Activated T-cell treated with anti-CD3 and anti-CD28 coated beads for 48 hours (primary cell): ENCODE data around the gene RBFOX2.

Experiments
- DNase-seq: peaks from one replicate; pipeline ENCODE4 v3.0.0-alpha.2; 2020; ENCODE audit warnings: low read depth

Gene RBFOX2

DNA sequence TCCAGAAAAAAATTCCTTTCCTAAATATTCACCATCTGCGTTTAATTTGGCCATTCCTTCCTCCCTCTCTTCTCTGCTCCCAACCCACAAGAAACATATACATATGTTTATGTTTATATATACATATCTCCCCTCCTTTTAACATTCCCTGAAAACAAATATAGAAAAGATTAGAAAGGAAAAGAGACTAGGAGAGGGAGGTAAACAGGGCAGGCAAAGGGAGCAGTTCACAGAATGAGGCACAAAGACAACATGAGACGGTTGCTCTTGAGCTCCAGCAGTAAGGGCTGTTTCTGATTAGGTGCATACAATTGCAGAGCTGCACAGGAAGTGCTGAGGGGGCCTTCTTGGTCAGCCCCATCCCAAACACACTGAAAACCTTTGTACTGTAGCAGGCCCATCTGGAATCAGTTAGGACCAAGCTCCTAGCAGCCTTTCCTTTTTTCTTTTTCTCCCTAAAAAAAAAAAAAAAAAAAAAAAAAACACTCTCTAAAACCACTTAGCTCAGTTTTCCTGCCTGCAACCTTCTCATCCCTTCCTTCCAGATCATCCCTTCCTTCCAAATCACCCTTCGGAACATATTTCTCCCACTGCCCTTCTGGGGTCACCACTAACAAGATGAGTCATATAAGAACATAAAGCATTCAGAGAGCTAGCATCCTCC is 57.0 kb downstream of the RBFOX2 start:
- no peak for DNase-seq

DNA sequence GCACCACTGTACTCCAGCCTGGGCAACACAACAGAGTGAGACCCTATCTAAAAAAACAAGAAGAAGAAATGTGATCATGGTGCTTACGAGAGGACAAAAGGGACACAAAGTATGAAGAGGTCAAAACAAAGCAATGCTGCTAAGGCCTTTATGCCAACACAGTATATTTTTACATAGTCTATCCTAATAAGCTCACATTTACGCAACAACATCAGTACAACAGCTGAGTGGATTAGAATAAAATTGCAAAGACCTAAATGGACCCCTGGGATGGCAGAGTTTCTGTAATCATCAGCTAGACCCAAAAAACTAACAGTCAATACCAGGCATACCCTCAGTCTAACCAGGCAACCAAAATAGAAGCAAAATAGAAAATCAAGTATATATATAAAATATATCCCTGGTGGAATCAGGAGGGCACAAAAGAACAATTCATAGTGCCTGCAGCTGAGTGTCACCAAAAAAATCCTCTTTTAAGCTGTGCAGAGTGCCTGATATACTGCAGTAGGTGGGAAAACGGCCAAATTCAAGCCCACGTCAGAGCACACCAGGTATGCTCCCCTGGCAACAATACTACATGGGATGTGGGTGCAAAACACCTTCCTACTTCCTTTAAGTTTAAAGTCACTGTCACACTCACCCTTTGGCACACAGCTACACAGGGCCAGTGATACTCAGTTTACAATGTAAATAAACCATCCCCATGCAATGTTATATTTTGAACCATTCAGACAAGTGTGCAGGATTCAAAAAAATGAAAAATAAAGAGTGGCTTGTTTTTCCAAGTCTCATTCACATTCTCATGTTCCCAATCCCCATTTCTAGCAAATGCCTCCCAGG is 57.8 kb downstream of the RBFOX2 start:
- no peak for DNase-seq

DNA sequence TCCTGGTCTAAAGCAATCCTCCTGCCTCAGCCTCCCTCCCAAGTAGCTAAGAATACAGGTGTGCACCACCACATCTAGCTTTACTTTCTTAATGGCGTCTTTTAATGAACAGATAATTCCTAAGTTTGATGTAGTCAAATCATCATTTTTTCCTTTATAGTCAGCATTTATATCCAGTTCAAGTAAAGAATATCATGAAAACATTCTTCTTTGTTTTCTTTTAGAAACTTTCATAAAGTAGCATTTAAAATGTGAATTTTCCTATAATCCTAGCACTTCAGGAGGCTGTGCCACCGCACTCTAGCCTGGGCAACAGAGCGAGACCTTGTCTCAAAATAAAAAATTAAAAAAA is 61.6 kb downstream of the RBFOX2 start:
- no peak for DNase-seq

DNA sequence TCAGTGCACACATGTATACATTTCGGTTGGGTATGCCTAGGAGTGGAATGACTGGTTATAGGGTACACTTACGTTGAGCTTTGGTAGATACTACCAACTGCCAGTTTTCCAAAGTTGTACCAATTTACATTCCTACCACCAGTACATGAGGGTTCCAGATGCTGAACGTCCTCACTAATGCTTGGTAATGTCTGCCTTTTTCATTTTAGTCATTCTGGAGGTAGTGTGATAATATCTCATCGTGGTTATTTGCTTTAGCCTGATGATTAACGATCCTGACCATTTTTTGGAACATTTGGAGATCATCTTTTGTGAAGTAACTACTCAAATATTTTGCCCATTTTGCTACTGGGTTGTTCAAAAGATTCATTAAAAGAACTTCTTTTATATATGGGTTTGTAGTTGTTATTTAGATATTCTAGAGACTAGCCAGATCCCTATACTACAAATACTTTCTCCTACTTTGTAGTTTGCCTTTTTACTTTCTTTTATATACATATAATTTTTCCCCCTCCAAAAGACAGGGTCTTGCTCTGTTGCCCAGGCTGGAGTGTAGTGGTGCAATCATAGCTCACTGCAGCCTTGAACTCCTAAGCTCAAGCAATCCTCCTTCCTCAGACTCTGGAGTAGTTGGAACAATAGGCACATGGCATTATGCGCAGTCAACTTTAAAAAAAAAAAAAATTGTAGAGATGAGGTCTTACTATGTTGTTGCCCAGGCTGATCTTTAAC is 62.1 kb downstream of the RBFOX2 start:
- no peak for DNase-seq

DNA sequence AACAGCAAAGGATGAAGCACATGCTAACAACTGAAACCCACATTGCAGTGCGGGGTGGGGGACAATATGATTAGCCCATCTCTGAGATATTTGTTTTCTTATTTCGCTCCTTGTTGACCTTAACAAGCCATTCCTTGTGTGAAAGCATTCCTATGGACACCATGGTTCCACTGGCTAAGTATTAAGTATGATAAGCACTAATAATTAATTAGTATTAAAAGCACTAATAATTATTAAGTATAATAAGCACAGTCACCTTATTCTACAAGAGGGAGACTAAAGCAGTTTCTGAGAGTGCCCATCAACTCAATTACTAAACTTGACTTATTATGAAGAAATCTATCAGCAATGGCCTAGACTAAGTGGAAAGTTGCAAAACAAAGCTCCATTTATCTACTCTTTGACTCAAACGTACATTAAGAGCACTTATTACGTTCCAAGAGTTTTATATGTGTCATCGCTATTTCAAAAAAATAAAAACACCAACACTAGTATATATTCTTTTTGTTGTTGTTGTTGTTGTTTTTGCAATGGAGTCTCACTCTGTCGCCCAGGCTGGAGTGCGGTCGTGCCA is 65.3 kb downstream of the RBFOX2 start:
- no peak for DNase-seq

DNA sequence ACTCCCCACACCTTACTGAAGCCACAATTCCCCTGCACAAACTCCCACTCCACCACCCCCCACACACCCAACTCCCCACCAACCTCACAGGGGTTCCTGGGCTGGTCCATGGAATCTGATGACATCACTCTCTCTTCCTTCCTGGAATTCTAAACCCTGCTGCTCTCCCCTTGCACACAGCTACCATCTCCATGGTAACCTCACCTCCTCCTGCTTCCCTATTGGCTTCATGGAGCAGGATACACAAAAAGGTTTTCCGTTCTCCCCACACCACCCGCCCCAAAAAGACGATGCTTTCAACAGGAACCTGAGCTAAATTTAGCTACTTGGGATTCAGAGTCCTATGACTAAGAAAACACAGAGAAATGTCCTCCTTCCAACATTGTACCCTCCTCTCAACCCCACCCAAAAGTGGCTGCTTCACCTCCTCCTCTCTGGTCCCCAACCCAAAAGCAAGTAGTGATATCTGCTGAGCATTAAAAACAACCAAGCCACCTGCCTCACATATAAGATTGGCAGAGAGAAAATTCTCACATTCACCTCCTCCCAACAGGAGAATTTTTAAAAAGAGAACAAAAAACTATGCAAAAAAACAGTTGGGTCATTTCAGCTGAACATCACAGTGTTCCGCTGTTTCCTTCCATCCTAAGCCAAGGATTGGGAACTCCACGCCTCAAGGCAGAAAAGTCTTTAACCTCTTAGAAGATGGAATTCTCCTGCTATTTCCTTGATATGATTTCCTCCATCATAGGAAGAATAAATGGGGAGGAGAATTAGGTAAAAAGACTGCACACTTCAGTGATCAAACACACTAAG is 66.9 kb downstream of the RBFOX2 start:
- DNase-seq: no peak

DNA sequence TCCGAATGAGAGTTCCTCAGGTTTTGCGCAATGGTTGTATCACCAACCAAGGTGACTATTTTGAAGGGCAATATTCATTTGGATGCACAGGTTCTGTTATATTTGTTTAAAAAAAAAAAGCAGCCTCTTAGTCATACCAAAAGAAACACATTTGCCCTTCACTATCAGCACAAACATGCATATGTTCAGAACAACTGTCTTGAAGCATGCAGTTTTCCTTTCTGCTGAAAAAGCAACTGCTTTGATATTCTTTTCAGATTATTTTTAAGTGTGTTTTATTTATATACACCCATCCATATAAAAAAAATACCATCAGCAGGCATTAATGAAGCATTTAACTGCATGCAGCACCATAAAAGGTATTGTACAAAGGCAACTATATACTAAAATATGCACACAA is 67.8 kb downstream of the RBFOX2 start:
- DNase-seq: no peak

DNA sequence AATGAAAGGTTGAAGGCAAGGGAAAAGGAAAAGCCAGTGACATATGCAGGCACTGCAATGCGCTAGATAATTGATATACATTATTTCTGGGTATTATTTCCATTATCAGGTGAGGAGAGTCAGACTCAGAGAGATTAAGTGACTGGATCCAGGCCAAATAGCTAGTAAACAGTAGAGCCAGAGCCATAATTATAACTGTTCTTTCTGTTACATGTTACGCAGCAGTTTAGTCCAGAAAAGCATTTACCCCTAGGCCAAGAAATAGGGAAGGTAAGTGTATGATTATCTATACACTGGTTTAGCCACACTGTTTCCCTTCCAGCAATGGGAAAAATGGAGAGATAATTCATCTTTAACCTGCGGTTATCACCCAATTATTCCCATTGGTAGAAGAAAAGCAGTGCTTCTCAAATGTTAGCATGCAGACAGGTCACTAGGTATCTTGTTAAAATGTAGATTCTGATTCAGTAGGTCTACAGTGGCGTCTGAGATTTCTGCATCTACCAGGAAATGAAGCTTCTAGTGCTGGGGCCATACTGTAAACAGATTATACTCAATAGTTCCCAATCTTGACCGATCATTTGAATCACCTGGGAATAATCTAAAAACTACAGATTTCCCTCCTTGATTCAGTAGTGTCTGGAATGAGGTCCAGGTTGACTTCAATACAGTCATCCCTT is 69.4 kb downstream of the RBFOX2 start:
- DNase-seq: no peak

DNA sequence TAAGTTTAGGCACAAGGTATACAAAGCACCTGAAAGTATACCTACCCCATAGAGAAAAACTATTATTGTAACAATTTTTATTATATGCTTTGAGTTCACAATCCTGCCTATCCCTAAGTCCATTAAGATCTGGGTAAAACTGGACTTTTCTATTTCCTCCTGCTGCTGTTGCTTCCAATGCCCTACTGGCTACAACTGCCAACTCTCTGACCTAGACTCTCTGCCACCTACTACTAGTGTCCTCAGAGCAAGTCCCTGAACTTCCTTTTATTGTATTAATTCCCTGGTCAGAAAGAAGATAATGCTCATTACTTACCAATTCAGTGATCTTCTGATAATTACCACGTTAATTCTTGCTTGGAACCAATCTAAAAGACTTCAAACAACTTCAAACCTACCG is 70.3 kb downstream of the RBFOX2 start:
- no peak for DNase-seq

DNA sequence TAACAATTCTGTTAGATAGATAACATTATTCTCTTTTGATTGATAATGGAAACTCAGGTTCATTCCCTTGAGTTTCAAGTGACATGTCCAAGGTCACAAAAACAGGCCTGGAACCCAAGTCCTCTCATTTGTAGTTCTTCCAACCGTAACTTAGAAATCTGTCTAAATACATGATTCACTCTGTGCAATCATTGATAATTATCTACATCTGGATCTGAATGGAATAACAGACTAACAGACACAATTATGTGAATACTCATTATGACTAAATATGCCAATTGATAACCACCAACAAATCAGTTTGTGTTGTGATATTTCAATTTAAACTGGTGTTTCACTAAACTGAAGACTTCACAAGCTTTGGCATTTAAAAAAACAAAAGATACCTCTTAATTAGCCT is 71.0 kb downstream of the RBFOX2 start:
- DNase-seq: no peak

DNA sequence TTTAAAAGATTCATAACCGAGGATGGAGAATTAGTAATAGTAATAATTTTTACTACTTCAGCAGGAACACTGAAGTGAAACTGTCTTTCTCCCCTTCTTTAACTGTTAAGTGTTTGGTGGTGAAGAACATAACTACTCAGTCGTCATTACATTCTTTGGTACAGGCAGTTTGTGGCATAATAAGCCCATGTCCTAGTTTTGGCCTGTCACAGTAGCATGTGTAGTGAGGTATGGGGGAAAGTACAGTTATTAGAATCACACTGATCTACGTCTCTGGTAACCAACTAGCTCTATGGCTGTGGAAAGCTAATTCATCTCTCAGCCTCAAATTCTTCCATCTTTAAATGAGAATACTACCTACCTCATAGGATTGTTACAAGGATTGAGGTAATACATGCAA is 71.8 kb downstream of the RBFOX2 start:
- DNase-seq: no peak

DNA sequence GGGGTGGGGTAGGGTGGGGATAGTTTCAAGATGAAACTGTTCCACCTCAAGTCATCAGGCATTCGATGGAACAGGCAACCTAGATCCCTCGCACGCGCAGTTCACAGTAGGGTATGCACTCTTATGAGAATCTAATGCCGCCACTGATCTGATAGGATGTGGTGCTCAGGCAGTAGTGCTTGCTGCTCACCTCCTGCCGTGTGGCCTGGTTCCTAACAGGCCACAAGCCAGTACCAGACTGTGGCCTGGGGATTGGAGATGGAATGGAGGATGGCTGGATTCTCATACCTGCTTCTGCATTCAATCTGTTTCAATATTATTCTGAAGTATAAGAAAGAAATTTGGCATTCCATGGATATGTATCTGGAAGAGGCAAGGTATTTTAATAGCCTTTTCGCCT is 73.1 kb downstream of the RBFOX2 start:
- DNase-seq: no peak

DNA sequence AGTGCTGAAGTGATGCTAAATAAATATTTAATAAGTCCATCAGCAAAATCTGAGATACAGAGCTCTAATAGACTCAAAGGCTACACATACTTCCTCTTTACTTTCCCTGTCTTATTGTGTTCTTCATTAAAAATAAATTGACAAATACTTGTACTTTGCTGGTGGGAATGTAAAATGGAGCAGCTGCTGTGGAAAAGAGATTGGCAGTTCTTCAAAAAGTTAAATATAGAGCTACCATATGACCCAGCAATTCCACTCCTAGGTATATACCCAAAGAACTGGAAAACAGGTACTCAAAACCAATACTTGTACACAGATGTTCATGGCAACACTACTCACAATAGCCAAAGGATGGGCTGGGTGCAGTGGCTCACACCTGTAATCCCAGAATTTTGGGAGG is 76.0 kb downstream of the RBFOX2 start:
- DNase-seq: no peak

DNA sequence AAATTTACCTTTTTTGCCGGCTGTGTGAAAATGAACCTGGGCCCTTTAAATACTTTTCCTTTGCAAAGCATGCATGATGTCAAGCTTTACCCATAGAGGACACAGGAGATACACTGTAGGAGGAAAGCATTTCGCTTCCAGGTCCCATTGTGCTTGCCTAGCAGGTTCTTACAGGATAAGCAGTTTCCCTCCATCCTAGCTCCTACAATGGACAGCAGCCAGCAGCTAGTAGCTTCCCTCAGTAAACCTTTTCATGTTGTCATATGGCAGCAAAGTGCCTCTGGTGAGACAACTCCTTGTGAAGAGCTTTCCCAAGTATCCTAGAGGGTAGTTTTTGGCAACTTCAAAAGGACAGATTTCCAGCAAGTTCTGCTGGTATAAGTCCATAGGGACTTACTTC is 78.4 kb downstream of the RBFOX2 start:
- no peak for DNase-seq

DNA sequence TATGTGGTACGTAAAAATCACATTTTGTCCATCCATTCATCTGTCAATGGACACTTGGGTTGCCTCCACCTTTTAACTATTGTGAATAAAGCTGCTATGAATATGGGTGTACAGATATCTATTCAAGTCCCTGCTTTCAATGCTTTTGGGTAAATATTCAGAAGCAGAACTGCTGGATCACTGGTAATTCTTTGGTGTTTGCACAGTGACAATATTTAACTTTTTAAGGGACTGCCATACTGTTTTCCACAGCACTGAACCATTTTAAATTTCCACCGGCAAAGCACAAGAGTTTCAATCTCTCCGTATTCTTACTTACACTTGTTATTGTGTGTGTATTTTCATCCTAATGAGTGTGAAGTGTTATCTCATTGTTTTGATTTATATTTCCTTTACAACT is 79.4 kb downstream of the RBFOX2 start:
- no peak for DNase-seq

DNA sequence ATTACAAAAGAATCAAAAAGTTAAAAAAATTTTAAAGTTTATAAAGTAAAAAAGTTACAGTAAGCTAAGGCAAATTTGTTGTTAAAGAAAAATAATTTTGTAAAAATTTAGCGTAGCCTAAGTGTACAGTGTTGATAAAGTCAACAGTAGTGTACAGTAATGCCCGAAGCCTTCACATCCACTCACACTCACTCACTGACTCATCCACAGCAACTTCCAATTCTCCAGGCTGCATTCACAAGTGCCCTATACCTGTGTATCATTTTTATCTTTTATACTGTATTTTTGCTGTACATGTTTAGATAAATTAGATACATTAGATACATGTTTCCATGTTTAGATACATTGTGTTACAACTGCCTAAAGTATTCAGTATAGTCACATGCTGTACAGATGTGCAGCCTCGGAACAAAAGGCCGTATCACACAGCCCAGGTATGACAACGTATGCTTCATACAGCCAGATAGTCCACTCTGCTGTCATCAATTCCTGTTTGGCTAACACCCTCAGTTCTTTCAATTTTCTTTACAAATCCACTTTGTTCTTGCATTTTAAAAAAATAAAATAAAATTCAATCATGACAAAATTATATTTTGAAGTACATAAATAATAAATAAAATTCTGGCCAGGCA is 80.7 kb downstream of the RBFOX2 start:
- no peak for DNase-seq

DNA sequence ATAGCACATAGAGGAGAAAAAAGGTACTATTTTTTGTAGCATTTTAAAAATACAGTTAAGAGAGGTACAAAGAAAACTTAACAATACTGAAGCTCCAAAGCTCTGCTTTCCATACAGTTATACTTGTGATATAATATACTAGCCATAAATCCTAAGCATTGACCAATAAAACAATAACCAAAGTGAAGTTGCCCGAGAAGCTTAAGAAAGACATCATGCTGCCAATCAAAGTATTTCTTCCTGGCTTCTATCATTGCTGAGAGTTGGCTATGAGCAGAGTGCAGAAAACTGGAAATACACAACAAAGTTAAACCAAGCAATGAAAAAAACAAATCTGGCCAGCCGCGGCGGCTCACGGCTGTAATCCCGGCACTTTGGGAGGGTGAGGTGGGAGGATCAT is 84.2 kb downstream of the RBFOX2 start:
- no peak for DNase-seq

DNA sequence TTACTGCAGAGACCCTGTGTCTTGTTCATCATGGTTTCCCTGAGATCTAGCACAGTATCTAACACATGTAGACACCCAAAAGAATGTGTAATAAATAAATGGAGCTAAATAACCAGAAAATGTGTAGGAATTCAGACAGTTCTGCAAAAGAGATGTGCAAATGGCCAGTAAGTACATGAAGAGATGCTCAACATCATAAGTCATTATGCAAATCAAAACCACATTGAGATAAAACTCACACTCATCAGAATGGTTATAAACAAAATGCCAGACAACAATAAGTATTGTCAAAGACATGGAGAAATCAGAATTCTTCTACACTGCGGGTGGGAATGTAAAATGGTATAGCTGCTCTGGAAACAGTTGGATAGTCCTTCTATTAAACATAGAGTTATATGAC is 88.5 kb downstream of the RBFOX2 start:
- DNase-seq: no peak

DNA sequence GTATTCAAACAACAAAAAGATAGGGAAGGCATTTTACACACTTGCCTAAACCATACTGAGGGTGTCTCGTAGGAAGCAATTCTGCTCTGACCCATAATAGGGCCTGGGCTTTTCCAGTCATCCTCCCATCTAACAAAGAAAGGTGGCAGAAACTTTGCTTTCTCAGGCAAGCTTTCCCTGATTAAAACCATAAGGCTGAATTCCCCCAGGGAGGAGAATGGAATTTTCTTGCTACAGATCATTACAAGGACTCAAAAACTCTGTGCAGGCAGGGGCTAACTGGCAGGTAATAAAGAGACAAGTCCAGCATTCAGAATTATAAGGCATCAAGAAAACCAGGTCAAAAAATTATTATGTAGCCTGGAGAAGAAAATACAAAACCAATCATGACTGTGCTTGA is 90.4 kb downstream of the RBFOX2 start:
- no peak for DNase-seq

DNA sequence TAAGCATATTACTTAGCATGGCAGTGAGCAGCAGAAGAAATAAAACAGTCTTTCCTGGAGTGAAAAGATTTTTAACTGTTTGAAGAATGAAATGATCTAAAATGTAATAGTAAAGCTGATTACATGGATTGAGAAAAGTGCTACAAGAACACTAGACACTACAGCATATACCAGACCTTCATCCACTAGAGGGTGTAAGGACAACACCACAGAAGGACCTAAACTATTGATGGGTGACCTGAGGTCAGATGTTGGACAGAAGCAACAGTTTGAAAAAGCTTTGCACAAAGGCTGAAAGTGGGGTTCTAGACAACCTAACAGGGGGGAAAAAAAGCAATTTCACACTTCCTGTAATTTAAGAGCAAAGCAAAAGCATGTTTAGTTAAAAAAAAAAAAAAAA is 97.7 kb downstream of the RBFOX2 start:
- no peak for DNase-seq

DNA sequence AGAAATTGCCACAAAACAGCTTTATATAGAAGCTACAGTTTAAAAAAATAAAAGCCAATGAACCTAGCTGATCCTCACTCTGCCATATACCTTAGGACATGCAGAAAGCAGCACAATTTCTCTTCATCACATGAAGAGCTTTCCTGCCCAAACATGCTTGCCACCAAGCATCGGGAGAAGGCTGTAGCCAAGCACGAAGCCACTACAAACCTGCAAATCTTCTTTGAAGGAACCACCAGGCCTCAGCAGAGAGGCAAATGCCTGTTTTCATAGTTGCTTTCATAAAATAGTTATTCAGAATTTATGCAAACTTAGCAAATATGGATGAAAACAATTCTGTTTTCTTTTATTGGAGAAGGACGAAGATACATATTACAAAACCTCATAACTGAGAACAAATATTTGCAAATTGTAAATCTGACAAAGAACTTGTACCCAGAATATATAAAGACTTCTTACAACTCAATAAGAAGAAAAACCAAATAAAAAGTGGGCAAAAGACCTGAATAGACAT is 100.3 kb downstream of the RBFOX2 start:
- DNase-seq: no peak
